CD4-positive, alpha-beta T cell treated with Interleukin-15 for 1 hour (primary cell): ENCODE data around the gene MCM9.
"Not testable (repeated sequence)": the region's sequence is repeated elsewhere in the genome, so short reads cannot be mapped to it uniquely, and the experiment has no call there.

Source experiments
- DNase-seq: peaks from one replicate; pipeline ENCODE4 v3.0.0-alpha.2; 2020

Gene MCM9

GRCh38 chr6:118892355-118892991, 42.5 kb downstream of the MCM9 start:
- DNase-seq, result no peak

- DNase-seq, result no peak
These were observed 43.8 kb downstream of the MCM9 start for GRCh38 chr6:118890997-118891790.

GRCh38 chr6:118889163-118889562, 45.8 kb downstream of the MCM9 start:
- no peak for DNase-seq

GRCh38 chr6:118886641-118887040, 48.3 kb downstream of the MCM9 start:
- DNase-seq, result no peak

- DNase-seq, result no peak
These were observed 52.5 kb downstream of the MCM9 start for GRCh38 chr6:118882314-118882905.

GRCh38 chr6:118881440-118882313, 53.3 kb downstream of the MCM9 start:
- no peak for DNase-seq

- no peak for DNase-seq
These were observed 57.2 kb downstream of the MCM9 start for GRCh38 chr6:118877806-118878205.

- no peak for DNase-seq
These were observed 58.1 kb downstream of the MCM9 start for GRCh38 chr6:118876814-118877213.

GRCh38 chr6:118876198-118876597, 58.8 kb downstream of the MCM9 start:
- no peak for DNase-seq

GRCh38 chr6:118875672-118876071, 59.3 kb downstream of the MCM9 start:
- DNase-seq, result no peak

GRCh38 chr6:118873239-118873638, 61.7 kb downstream of the MCM9 start:
- no peak for DNase-seq

GRCh38 chr6:118872726-118873125, 62.2 kb downstream of the MCM9 start:
- no peak for DNase-seq

- no peak for DNase-seq
These were observed 62.6 kb downstream of the MCM9 start for GRCh38 chr6:118872318-118872717.

- DNase-seq, result no peak
These were observed 63.6 kb downstream of the MCM9 start for GRCh38 chr6:118871331-118871730.

- no peak for DNase-seq
These were observed 64.9 kb downstream of the MCM9 start for GRCh38 chr6:118869894-118870589.

- DNase-seq, result no peak
These were observed 65.6 kb downstream of the MCM9 start for GRCh38 chr6:118869350-118869749.

GRCh38 chr6:118868901-118869300, 66.1 kb downstream of the MCM9 start:
- not testable (repeated sequence) for DNase-seq

GRCh38 chr6:118867181-118867580, 67.8 kb downstream of the MCM9 start:
- DNase-seq, result no peak

GRCh38 chr6:118865100-118865391, 69.9 kb downstream of the MCM9 start:
- DNase-seq, result no peak

- DNase-seq, result no peak
These were observed 70.4 kb downstream of the MCM9 start for GRCh38 chr6:118864341-118865099.

- no peak for DNase-seq
These were observed 72.5 kb downstream of the MCM9 start for GRCh38 chr6:118862443-118862842.

GRCh38 chr6:118860880-118861279, 74.1 kb downstream of the MCM9 start:
- no peak for DNase-seq
